ENCODE results near the gene EEF2KMT. TPM values are rescaled to one million over a fixed set of nuclear protein-coding genes. Genes with fewer than 3 reads are reported as not detected.

Gene EEF2KMT
- total and polyA plus RNA-seq, 2 of the 8 experiments (the other 6 are each of a cell fraction or from before 2014, with no cell fraction given) = 35.8 to 37.0 TPM

DNA sequence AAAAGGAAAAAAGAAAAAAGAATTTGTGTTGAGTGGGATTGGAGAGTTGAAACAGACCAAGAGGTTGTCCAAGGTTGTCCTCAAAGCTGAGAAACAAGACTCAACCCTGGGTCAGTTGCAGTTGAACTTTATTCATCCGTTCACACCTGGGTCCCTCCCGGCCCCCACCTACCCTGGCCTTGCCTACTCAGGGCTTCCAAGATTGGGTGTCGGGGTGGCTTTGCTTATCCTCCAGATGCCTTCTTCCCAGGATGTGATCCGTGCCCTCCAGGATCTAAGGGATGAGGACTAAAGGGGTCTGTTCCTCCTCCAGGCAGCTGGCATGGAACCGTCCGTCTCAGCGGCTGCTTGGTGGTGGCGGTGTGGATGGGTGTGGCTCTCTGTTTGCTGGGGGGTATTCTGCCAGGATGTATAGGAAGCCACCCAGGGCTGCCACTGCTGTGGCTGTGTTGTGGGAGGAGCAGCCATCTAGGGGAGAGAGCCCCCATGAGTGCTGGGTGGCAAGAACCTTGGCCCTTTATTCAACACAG is 53.5 kb downstream of the EEF2KMT start:
- ChIA-PET CTCF (ENCODE audit: partially characterized antibody) (interaction anchor here (0.8 to 28.8 kb wide), 3 partner anchors 12 to 38 kb away, joined by 3 to 625 read pairs (median 111); partner anchors contain the start of gene ALG1), POLR2A (ENCODE audit: partially characterized antibody) (no interaction called here)
- FAIRE-seq (no peak), DNase-seq (ENCODE audit: low read depth in 1 of 2, low spot score in 2 of 2) (no peak)
- H4K91ac ChIP-seq (replicated peaks; ENCODE audit: insufficient read length, low read length) = no peak overlapping the region
- H3K79me2 ChIP-seq (ENCODE audit: control insufficient read depth in 1 of 2, insufficient read depth in 2 of 2, low read length in 2 of 2) = no peaks in the 10 kb centered on the region
- H3K27ac ChIP-seq (ENCODE audit: low read depth, low read length) = no peak overlapping the region
- no peak overlapping the region for H2BK12ac ChIP-seq (ENCODE audit: low read depth, low read length)
- H3K14ac ChIP-seq (ENCODE audit: insufficient read length) = no peak overlapping the region
- H3K27me3 ChIP-seq (replicated peaks in 1 of 4; ENCODE audit: control insufficient read depth in 3 of 4, extremely low read depth in 1 of 4, insufficient read depth in 3 of 4, low read length in 3 of 4) = no peaks in the 10 kb centered on the region
- no peak overlapping the region for H3K56ac ChIP-seq (replicated peaks; ENCODE audit: insufficient read length, low read depth, low read length)
- H2AK5ac ChIP-seq (ENCODE audit: low read depth, low read length) = no peak overlapping the region
- no peak overlapping the region for H3K9ac ChIP-seq (replicated peaks in 1 of 4; ENCODE audit: extremely low read depth in 1 of 4, low read depth in 3 of 4, low read length in 3 of 4)
- no peak overlapping the region for H3K4ac ChIP-seq (replicated peaks; ENCODE audit: insufficient read length, low read depth, low read length)
- H2BK15ac ChIP-seq (ENCODE audit: low read length) = no peak overlapping the region
- H3K23me2 ChIP-seq (ENCODE audit: low read depth, low read length) = no peaks in the 10 kb centered on the region
- no peak overlapping the region for H3K4me2 ChIP-seq (ENCODE audit: insufficient read depth in 1 of 2, low read depth in 2 of 2, low read length in 2 of 2)
- no peak overlapping the region for H3K4me3 ChIP-seq (ENCODE audit: extremely low read depth in 1 of 4, insufficient read depth in 2 of 4, low read depth in 3 of 4, low read length in 4 of 4)
- no peak for TF ChIP-seq CBX8 (IDR thresholded peaks at IDR 0.05; ENCODE audit: borderline replicate concordance, low read depth, low read length)
- TF ChIP-seq POLR2AphosphoS5 (IDR thresholded peaks at IDR 0.05; ENCODE audit: low read depth, low read length) = no peak
- H3K9me3 ChIP-seq (ENCODE audit: insufficient read depth in 2 of 2, low read depth in 1 of 2, low read length in 1 of 2) = no peaks in the 10 kb centered on the region
- no peak overlapping the region for H3K23ac ChIP-seq (ENCODE audit: insufficient read length)
- H3K79me1 ChIP-seq (ENCODE audit: low read depth, low read length) = no peaks in the 10 kb centered on the region
- H2BK5ac ChIP-seq (ENCODE audit: low read depth, low read length) = no peak overlapping the region
- H3K18ac ChIP-seq (ENCODE audit: extremely low read depth, low read length) = no peak overlapping the region
- H2BK20ac ChIP-seq (ENCODE audit: low read length) = no peak overlapping the region
- no peak overlapping the region for H2AFZ ChIP-seq (ENCODE audit: low read length)
- no peaks in the 10 kb centered on the region for H3K36me3 ChIP-seq (ENCODE audit: control insufficient read depth in 2 of 4, insufficient read depth in 4 of 4, low read length in 3 of 4)
- no peaks in the 10 kb centered on the region for H4K20me1 ChIP-seq (replicated peaks in 1 of 2; ENCODE audit: control insufficient read depth in 1 of 2, insufficient read depth in 2 of 2, low read length in 2 of 2)
- WGBS, 2 experiments (ENCODE audit: extremely low coverage in 1 of 2, insufficient coverage in 1 of 2, insufficient read length in 1 of 2, insufficient replicate concordance in 2 of 2, low coverage in 1 of 2, low lambda C conversion rate in 2 of 2, missing lambda C conversion rate in 1 of 2) = 86% methylated on average over 8 of the region's 8 CpGs; no CpG with 5 or more reads in 1 of the 2 experiments
- H4K5ac ChIP-seq (ENCODE audit: insufficient read length, low read depth, low read length) = no peak overlapping the region
- no peaks in the 10 kb centered on the region; a peak in 1 of 7 replicates for H3K4me1 ChIP-seq (replicated peaks in 1 of 4; ENCODE audit: control insufficient read depth in 3 of 4, insufficient read depth in 4 of 4, low read length in 3 of 4)
- H2BK120ac ChIP-seq (replicated peaks; ENCODE audit: low read depth, low read length) = no peak overlapping the region
- no peak overlapping the region for H4K8ac ChIP-seq (ENCODE audit: extremely low read depth, insufficient read depth, low read length)

All from H1 (cell line).